ENCODE results near the gene RYR2.

RYR2 gene

GRCh38 chr1:237608433-237608832, 566.4 kb downstream of the RYR2 start:
- Histone ChIP-seq H3K9ac (ENCODE audit: low read length) (no peak overlapping the region), H2AFZ (ENCODE audit: low read depth, low read length) (no peak overlapping the region), H3K27ac (ENCODE audit: low read length) (no peak overlapping the region), H3K4me3 (ENCODE audit: low read length) (no peak overlapping the region), H4K20me1 (ENCODE audit: insufficient read depth, low read length) (no peaks in the 10 kb centered on the region), H3K36me3 (replicated peaks; ENCODE audit: low read depth, low read length) (no peaks in the 10 kb centered on the region), H3K79me2 (ENCODE audit: low read length) (no peaks in the 10 kb centered on the region), H3K9me3 (ENCODE audit: insufficient read depth, low read length) (no peaks in the 10 kb centered on the region), H3K27me3 (ENCODE audit: low read depth, low read length) (no peaks in the 10 kb centered on the region), H3K4me1 (ENCODE audit: low read length) (no peaks in the 10 kb centered on the region), H3K4me2 (ENCODE audit: low read length) (no peak overlapping the region)
- no peak for TF ChIP-seq EZH2phosphoT487 (IDR thresholded peaks at IDR 0.05; ENCODE audit: low read depth)
- TF ChIP-seq, protein P1, sequence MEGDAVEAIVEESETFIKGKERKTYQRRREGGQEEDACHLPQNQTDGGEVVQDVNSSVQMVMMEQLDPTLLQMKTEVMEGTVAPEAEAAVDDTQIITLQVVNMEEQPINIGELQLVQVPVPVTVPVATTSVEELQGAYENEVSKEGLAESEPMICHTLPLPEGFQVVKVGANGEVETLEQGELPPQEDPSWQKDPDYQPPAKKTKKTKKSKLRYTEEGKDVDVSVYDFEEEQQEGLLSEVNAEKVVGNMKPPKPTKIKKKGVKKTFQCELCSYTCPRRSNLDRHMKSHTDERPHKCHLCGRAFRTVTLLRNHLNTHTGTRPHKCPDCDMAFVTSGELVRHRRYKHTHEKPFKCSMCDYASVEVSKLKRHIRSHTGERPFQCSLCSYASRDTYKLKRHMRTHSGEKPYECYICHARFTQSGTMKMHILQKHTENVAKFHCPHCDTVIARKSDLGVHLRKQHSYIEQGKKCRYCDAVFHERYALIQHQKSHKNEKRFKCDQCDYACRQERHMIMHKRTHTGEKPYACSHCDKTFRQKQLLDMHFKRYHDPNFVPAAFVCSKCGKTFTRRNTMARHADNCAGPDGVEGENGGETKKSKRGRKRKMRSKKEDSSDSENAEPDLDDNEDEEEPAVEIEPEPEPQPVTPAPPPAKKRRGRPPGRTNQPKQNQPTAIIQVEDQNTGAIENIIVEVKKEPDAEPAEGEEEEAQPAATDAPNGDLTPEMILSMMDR (IDR thresholded peaks at IDR 0.05; ENCODE audit: low read depth, low read length): no peak

DNA sequence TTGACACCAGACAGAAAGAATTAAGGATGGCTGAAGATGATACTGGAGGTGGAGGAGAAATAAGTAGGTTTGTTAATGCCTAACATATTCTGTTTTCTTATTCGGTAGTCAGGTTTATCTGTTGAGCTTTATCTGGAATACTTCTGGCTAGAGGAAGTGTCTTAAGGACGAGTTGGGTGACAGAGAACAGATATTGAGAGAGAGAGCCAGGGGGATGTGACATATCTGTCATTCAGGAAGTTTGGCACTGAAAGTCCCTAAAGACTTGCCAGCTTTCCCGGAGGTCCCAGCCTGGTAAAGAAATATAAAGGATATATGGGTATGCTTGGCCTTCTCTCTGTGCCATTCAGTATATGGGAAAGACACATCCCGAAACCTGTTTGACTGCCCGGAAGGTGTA, 568.2 kb downstream of the RYR2 start:
- H2AFZ ChIP-seq (ENCODE audit: low read depth, low read length): no peak overlapping the region
- H4K20me1 ChIP-seq (ENCODE audit: insufficient read depth, low read length): no peaks in the 10 kb centered on the region
- no peaks in the 10 kb centered on the region for H3K27me3 ChIP-seq (ENCODE audit: low read depth, low read length)
- TF ChIP-seq, protein P1 (IDR thresholded peaks at IDR 0.05; ENCODE audit: low read depth, low read length): no peak
- TF ChIP-seq EZH2phosphoT487 (IDR thresholded peaks at IDR 0.05; ENCODE audit: low read depth): no peak
- H3K79me2 ChIP-seq (ENCODE audit: low read length): no peaks in the 10 kb centered on the region
- no peaks in the 10 kb centered on the region for H3K36me3 ChIP-seq (replicated peaks; ENCODE audit: low read depth, low read length)
- no peak overlapping the region for H3K27ac ChIP-seq (ENCODE audit: low read length)
- no peaks in the 10 kb centered on the region for H3K4me1 ChIP-seq (ENCODE audit: low read length)
- no peak overlapping the region for H3K9ac ChIP-seq (ENCODE audit: low read length)
- no peak overlapping the region for H3K4me2 ChIP-seq (ENCODE audit: low read length)
- no peaks in the 10 kb centered on the region for H3K9me3 ChIP-seq (ENCODE audit: insufficient read depth, low read length)
- H3K4me3 ChIP-seq (ENCODE audit: low read length): no peak overlapping the region

DNA sequence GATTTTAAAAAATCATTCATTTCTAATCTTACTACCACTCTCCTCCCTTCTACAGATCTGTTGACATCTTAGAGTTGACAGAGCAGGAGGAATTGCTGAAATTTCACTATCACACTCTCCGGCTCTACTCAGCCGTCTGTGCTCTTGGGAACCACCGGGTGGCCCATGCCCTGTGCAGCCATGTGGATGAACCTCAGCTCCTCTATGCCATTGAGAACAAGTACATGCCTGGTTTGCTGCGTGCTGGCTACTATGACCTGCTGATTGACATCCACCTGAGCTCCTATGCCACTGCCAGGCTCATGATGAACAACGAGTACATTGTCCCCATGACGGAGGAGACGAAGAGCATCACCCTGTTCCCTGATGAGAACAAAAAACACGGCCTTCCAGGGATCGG, 572.0 kb downstream of the RYR2 start:
- no peaks in the 10 kb centered on the region for H3K4me1 ChIP-seq (ENCODE audit: low read length)
- no peaks in the 10 kb centered on the region for H3K27me3 ChIP-seq (ENCODE audit: low read depth, low read length)
- no peaks in the 10 kb centered on the region for H3K79me2 ChIP-seq (ENCODE audit: low read length)
- H4K20me1 ChIP-seq (ENCODE audit: insufficient read depth, low read length): no peaks in the 10 kb centered on the region
- no peak for TF ChIP-seq EZH2phosphoT487 (IDR thresholded peaks at IDR 0.05; ENCODE audit: low read depth)
- TF ChIP-seq, protein P1 (IDR thresholded peaks at IDR 0.05; ENCODE audit: low read depth, low read length): no peak
- no peak overlapping the region for H2AFZ ChIP-seq (ENCODE audit: low read depth, low read length)
- peaks cover 16% of the 10 kb centered on the region; the same call in 1 of the 2 replicates for H3K9me3 ChIP-seq (ENCODE audit: insufficient read depth, low read length)
- H3K36me3 ChIP-seq (replicated peaks; ENCODE audit: low read depth, low read length): no peaks in the 10 kb centered on the region
- no peak overlapping the region for H3K9ac ChIP-seq (ENCODE audit: low read length)
- no peak overlapping the region for H3K27ac ChIP-seq (ENCODE audit: low read length)
- no peak overlapping the region for H3K4me2 ChIP-seq (ENCODE audit: low read length)
- H3K4me3 ChIP-seq (ENCODE audit: low read length): no peak overlapping the region

DNA sequence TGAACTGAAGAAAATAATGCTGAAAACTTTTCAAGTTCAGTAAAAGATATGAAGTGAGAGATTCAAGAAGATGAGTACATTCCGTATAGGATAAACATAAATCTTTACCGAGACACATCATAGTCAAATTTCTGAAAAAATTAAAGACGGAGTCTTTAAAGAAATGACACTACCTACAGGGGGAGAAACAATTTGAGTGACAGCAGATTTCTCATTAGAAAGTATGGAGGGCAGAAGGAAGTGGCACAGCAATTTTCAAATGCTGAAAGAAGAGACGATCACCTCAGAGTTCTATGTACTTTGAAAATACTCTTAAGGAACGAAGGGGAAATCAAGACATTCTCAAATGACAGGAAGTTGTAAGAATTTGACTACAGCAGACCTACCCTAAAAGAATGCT, 577.6 kb downstream of the RYR2 start:
- Histone ChIP-seq H3K27ac (ENCODE audit: low read length) (no peak overlapping the region), H3K4me3 (ENCODE audit: low read length) (no peak overlapping the region), H3K36me3 (replicated peaks; ENCODE audit: low read depth, low read length) (no peaks in the 10 kb centered on the region), H3K79me2 (ENCODE audit: low read length) (no peaks in the 10 kb centered on the region), H3K4me1 (ENCODE audit: low read length) (no peaks in the 10 kb centered on the region), H3K4me2 (ENCODE audit: low read length) (no peak overlapping the region), H4K20me1 (ENCODE audit: insufficient read depth, low read length) (no peaks in the 10 kb centered on the region), H3K9me3 (ENCODE audit: insufficient read depth, low read length) (peaks cover 23% of the 10 kb centered on the region; the same call in 1 of the 2 replicates), H2AFZ (ENCODE audit: low read depth, low read length) (no peak overlapping the region), H3K27me3 (ENCODE audit: low read depth, low read length) (no peaks in the 10 kb centered on the region), H3K9ac (ENCODE audit: low read length) (no peak overlapping the region)
- TF ChIP-seq, protein P1 (IDR thresholded peaks at IDR 0.05; ENCODE audit: low read depth, low read length): no peak

Measured in OCI-LY3 (cell line).